Endometrium (tissue), 2 donors: ENCODE measurements around the gene RABGAP1L.
"Not testable (repeated sequence)": the region's sequence is repeated elsewhere in the genome, so short reads cannot be mapped to it uniquely, and the experiment has no call there.

Experiments used
- FAIRE-seq: peaks from 2 replicates; lab custom pipeline; 2012; peaks lifted over from hg19 to GRCh38; lab: Jason Lieb, UNC
- donor health status: control.
- donor health status: control.

RABGAP1L gene

GRCh38 chr1:174297351-174297750, 138.0 kb downstream of the RABGAP1L start:
- FAIRE-seq: no peak

DNA sequence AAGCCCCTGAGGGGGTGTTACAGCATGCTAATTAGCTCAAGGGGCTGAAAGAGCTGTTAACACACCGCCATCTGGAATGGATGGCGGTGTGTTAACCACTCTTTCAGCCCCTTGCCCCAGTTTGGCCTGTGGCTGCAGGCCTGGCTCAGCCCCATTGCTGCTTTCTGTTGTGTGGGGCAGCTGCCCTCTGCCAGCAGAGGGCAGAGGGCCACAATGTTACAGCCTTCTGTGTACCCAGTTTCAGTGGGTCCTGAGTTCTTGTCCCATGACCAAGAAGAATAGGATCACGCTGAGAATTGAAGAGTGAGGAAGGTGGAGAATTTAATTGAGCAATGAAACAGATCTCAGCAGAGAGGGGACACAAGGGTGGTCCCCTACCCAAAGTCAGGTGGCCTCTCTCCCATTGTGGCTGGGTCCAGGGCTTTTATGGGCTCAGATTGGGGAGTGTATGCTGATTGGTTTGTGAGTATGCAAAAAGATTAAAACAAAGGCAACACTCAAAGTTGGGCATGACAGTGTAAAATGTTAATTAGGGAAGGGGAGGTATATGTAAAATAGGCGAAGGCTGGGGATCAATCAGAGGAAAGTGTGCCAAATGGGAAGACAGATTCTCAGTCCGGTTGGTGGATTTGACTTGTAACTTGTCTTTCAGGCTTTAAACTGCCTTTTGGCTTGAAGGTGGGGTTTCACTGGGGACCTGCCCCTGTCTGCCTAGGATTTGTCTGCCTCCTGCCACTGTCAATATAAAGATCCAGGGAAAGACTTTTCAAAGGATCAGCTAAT, 142.2 kb downstream of the RABGAP1L start:
- no peak for FAIRE-seq

- FAIRE-seq: no peak
These were observed 149.3 kb downstream of the RABGAP1L start for GRCh38 chr1:174308604-174309003.

DNA sequence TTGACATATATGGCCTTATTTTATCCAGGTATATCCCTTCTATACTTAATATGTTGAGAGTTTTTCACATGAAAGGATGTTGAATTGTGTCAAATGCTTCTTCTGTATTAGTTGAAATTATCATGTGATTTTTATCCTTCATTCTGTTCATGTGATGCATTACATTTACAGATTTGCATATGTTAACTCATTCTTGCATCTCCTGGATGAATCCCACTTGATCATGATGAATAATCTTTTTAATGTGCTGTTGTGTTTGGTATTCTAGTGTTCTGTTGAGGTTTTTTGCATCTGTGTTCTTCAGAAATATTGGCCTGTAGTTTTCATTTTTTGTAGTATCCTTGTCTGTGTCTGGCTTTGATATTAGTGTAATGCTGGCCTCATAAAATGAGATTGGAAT, 150.2 kb downstream of the RABGAP1L start:
- FAIRE-seq: no peak

GRCh38 chr1:174314433-174314832, 155.1 kb downstream of the RABGAP1L start:
- no peak for FAIRE-seq

DNA sequence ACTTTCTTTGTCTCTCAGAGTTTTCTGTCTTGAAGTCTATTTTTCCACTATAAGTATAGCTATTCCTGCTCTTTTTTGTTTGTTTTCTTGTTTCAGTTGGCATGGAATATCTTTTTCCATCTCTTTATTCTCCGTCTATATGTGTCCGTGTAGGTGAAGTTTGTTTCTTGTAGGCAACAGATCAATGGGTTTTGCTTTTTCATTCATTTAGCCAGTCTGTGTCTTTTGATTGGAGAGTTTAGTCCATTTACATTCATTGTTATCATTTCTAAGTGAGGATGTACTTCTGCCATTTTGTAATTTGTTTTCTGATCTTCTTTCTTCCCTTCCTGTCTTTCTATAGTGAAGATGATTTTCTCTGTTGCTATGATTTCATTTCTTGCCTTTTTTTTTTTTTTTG, 155.9 kb downstream of the RABGAP1L start:
- no peak for FAIRE-seq

DNA sequence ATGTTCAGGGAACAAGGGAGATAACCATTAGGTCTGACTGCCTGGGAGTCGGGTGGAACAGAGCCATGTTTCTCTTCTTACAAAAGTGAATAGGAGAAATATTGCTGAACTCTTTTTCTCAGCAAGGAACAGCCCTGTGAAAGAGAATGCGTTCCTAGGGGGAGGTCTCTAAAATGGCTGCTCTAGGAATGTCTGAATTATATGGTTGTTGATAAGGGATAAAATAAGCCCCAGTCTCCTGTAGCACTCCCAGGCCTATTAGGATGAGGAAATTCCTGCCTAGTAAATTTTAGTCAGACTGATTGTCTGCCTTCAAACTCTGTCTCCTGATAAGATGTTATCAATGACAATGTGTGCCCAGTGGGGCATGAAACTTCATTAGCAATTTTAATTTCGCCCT, 161.6 kb downstream of the RABGAP1L start:
- not testable (repeated sequence) for FAIRE-seq

GRCh38 chr1:174322202-174322862, 163.0 kb downstream of the RABGAP1L start:
- FAIRE-seq: no peak

GRCh38 chr1:174324493-174324892, 165.2 kb downstream of the RABGAP1L start:
- no peak for FAIRE-seq

DNA sequence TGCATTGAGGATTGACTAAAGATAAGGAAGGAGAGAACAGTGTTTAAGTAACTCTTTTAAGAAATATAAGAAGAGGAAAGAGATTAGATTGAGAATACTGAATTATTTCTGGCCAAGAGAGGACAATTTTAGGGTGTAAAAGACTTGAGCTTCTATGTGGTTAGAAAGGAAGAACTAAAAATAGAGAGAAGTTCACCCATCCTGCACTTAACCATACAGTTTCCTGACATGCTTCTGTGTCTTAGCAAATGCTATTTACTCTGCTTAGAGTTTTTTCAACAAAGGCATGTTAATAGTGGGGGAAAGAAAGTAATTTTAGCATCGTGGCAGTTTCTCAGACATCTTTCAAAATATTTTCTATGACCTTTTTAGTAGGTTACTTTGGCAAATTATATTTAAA, 165.6 kb downstream of the RABGAP1L start:
- no peak for FAIRE-seq

- FAIRE-seq: no peak
These were observed 167.0 kb downstream of the RABGAP1L start for GRCh38 chr1:174326278-174326677.

DNA sequence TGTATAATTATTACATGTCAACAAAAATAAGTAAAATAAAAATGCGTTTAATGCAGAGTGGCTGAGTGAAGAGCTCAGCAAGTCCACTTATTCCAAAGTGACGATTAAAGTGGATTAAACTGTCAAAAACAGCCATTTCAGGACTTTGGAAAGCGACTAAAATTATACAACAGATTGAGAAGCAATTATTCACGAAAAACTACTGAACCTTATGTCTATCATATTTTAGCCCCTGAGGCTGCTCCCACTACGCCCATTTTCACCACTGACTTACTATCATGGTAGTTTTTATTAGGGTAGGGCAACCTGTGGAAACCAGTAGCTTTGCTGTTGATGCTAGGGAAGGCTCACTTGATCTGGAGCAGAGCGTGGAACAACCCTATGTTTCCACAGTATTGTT, 174.1 kb downstream of the RABGAP1L start:
- no peak for FAIRE-seq

GRCh38 chr1:174337000-174337681, 177.8 kb downstream of the RABGAP1L start:
- no peak for FAIRE-seq

DNA sequence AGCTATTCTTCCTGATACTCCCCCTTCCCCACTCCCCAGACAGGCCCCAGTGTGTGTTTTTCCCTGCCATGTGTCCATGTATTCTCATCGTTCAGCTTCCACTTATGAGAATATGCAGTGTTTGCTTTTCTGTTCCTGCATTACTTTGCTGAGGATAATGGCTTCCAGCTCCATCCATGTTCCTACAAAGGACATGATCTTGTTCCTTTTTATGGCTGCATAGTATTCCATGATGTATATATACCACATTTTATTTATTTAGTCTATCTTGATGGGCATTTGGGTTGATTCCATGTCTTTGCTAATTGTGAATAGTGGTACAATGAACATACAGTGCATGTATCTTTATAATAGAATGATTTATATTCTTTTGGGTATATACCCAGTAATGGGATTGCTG, 181.1 kb downstream of the RABGAP1L start:
- FAIRE-seq: not testable (repeated sequence)

DNA sequence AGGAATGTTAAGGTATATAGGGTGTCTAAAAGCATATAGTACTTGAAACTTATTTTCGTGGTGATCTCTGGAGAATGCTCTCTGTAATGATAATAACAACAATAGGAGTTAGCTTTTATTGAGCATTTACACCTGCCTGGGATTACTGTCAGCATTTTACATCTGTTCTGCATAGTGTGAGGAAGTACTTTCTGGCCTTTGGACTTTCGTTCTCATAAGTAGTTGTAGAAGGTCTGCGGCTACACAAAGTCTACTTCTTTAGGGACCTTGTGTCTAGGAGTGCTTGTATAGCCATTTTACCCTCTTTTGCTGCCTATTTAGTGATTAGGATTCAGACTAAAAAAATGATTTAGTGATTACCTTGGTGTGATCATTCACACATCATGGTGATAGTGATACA, 184.8 kb downstream of the RABGAP1L start:
- FAIRE-seq: no peak

DNA sequence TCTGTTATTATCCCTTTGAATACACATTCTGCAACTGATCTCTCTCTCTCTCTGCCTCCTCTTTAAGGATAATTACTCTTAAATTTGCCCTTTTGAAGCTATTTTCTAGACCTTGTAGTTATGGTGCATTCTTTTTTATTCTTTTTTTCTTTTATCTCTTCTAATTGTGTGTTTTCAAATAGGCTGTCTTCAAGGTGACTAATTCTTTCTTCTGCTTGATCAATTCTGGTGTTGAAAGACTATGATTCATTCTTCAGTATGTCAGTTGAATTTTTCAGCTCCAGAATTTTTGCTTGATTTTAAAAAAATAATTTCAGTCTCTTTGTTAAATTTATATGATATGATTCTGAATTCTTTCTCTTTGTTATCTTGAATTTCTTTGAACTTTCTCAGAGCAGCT, 192.8 kb downstream of the RABGAP1L start:
- no peak for FAIRE-seq

GRCh38 chr1:174352883-174353608, 193.7 kb downstream of the RABGAP1L start:
- no peak for FAIRE-seq

GRCh38 chr1:174358344-174358743, 199.0 kb downstream of the RABGAP1L start:
- FAIRE-seq: no peak

DNA sequence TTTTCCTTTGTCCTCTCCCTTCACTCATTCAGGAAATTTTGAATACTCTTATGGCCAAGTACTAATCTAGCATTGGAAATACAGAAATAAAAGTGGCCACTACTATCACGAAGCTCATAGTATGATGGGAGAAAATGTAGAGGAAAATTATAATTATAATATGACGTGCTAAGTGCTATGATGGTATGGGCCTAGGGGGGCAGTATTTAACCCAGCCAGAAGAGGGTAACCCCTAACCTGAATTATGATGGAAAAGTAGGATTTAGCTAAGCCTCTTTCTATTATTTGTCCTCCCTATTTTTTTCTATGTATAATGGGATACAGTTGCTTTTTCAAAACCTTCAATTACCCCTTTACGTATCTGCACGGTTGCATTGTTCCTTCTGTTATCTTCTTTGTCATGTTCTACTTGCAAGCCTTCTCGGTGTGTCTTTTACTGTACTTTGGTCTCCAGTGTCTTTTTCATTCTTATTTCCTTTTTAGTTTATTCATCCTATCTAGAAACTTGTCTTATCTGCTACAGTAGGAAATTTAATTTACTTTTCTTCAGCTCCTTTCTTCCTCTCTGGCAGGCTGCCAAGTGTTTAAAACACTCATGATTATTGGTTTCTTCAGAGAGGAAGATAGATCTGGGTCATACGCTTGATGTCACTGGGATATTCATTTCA, 199.6 kb downstream of the RABGAP1L start:
- no peak for FAIRE-seq

- FAIRE-seq: no peak
These were observed 200.1 kb downstream of the RABGAP1L start for GRCh38 chr1:174359454-174359805.

- FAIRE-seq: no peak
These were observed 205.8 kb downstream of the RABGAP1L start for GRCh38 chr1:174364996-174365736.
